Ascending aorta (tissue), 2 donors: ENCODE measurements around the gene ZBTB22. TPM values are rescaled to one million over a fixed set of nuclear protein-coding genes. Genes with fewer than 3 reads are reported as not detected.

Source experiments
- DNase-seq, 2 donors: peaks; one replicate each; pipeline ENCODE4 v3.0.0-alpha.2; 2019; ENCODE audit warnings: low spot score in 2 of 2
- H3K27ac ChIP-seq, 2 donors: fragments of 200-600 bp; sonication (generic); one replicate each; pipeline ENCODE4 v1.5.1; 2016 to 2017; ENCODE audit warnings: mild to moderate bottlenecking in 1 of 2
- H3K27me3 ChIP-seq: fragments of 200-600 bp; sonication (generic); one replicate; pipeline ENCODE4 v1.5.1; 2017
- H3K36me3 ChIP-seq, 2 donors: fragments of 200-600 bp; sonication (generic); one replicate each; pipeline ENCODE4 v1.5.1; 2016
- H3K4me1 ChIP-seq, 2 donors: fragments of 200-600 bp; sonication (generic); one replicate each; pipeline ENCODE4 v1.5.1; 2016 to 2017; ENCODE audit warnings: mild to moderate bottlenecking in 1 of 2
- H3K4me3 ChIP-seq, 2 donors: fragments of 200-600 bp; sonication (generic); one replicate each; pipeline ENCODE4 v1.5.1; 2016 to 2017; ENCODE audit warnings: mild to moderate bottlenecking in 1 of 2
- H3K9me3 ChIP-seq, 2 donors: fragments of 200-600 bp; sonication (generic); one replicate each; pipeline ENCODE4 v1.5.1; 2016
- intact Hi-C: fragments of 100-400 bp; cut with DNase I; formaldehyde crosslinking; loops from one replicate; pipeline ENCODE4 v1.15.1; 2023
- total RNA-seq: library from RNA; depleted of rRNA; stranded (reverse); fragments of >200 nt; gene quantifications from one replicate; pipeline ENCODE4 v1.1.0, GENCODE V29; 2016
- TF ChIP-seq, protein P1 (sequence below), 3 experiments: fragments of 200-600 bp in 2 of 3; fragments of 450-650 bp in 1 of 3; sonication (generic) in 2 of 3; IDR thresholded peaks; one replicate each; pipeline ENCODE4 v1.5.1; 2016 to 2019; ENCODE audit warnings: antibody characterized with exemption in 3 of 3, mild to moderate bottlenecking in 1 of 3, moderate library complexity in 1 of 3

The ZBTB22 gene
- total RNA-seq, 1 donor from 2014 or later, result 35.5 TPM

GRCh38 chr6:33314943-33315792, 2.4 kb downstream of the ZBTB22 start:
- H3K9me3 ChIP-seq, result no peaks in the 10 kb centered on the region
- H3K27ac ChIP-seq, result peak overlapping the region; percentile 87 to 97
- no peak for DNase-seq
- TF ChIP-seq, protein P1, sequence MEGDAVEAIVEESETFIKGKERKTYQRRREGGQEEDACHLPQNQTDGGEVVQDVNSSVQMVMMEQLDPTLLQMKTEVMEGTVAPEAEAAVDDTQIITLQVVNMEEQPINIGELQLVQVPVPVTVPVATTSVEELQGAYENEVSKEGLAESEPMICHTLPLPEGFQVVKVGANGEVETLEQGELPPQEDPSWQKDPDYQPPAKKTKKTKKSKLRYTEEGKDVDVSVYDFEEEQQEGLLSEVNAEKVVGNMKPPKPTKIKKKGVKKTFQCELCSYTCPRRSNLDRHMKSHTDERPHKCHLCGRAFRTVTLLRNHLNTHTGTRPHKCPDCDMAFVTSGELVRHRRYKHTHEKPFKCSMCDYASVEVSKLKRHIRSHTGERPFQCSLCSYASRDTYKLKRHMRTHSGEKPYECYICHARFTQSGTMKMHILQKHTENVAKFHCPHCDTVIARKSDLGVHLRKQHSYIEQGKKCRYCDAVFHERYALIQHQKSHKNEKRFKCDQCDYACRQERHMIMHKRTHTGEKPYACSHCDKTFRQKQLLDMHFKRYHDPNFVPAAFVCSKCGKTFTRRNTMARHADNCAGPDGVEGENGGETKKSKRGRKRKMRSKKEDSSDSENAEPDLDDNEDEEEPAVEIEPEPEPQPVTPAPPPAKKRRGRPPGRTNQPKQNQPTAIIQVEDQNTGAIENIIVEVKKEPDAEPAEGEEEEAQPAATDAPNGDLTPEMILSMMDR (IDR thresholded peaks at IDR 0.05), result no peak
- peak overlapping the region in 1 of 2 donors; percentile 82 for H3K4me3 ChIP-seq
- H3K27me3 ChIP-seq, result no peaks in the 10 kb centered on the region
- peaks cover 17 to 18% of the 10 kb centered on the region in 2 donors for H3K36me3 ChIP-seq
- intact Hi-C loops, result loop anchor here (5.0 to 10.0 kb wide), 2 partner anchors 113 to 1650 kb away; partner anchors contain the start of genes C6orf47, CSNK2B, GPANK1 and HSD17B8
- peaks cover 0 to 41% of the 10 kb centered on the region in 2 donors for H3K4me1 ChIP-seq

- peak overlapping the region; percentile 87 to 97 for H3K27ac ChIP-seq
- TF ChIP-seq, protein P1 (IDR thresholded peaks at IDR 0.05), result no peak
- H3K4me3 ChIP-seq, result peak overlapping the region; percentile 60 to 82
- no peaks in the 10 kb centered on the region for H3K9me3 ChIP-seq
- intact Hi-C loops, result loop anchor here (10.0 kb wide), 1 partner anchor 1650 kb away; the partner anchor contains the start of genes C6orf47, CSNK2B, GPANK1 and LY6G5B
- H3K36me3 ChIP-seq, result peaks cover 11 to 14% of the 10 kb centered on the region in 2 donors
- DNase-seq, result peak in 1 of 2 donors; percentile 87
- no peaks in the 10 kb centered on the region for H3K27me3 ChIP-seq
- peaks cover 0 to 36% of the 10 kb centered on the region in 2 donors for H3K4me1 ChIP-seq
Observed at GRCh38 chr6:33314515-33314942, 3.0 kb downstream of the ZBTB22 start.

DNA sequence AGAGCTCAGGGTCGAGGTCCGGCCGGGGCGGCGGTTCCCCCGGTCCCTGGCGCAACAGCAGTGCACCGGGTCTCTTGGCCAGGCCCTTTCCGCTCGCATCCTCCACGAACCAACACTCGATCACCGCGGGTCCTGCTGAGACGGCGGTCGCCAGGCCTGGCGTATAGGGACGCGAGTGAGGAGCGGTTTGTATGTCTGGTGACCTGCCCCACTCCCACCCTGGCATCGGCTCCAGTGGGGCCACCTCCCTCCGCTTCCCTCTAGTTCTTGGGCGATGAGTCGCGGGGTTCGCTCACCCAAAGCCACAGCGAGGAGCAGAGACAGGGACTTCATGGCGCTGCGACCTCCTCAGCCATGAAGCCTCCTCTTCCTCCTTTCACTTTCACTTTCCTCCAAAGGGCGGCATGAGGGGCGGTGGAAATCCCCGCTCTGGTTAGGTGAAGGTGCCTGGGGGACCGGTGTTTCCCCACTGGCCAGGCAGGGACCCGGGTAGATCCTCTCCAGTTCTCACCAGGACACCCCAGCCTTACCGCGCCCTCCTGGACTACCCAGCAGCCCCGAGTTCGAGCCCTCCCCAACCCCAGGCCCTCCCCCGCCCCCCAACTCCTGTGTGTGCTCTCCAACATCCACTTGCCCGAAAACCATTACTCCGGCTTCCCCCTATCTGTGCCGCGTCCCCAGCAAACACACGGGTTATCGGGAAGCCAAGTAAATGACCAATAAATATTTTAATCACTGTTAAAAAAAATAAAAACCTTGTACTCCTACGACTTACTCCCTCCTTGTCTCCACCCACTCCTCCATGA, 3.6 kb downstream of the ZBTB22 start, which contains the start of gene TAPBP:
TSS of gene TAPBP (minus strand) at position 370 of the 806 bp plus-strand sequence. CDS start at position 333, 37 bp downstream.
- peak in 1 of 2 donors; percentile 78 for DNase-seq
- H3K27me3 ChIP-seq, result no peaks in the 10 kb centered on the region
- H3K36me3 ChIP-seq, result peaks cover 6 to 7% of the 10 kb centered on the region in 2 donors
- intact Hi-C loops, result loop anchor here (2.0 to 10.0 kb wide), 2 partner anchors 15 to 1649 kb away; partner anchors contain the start of genes C6orf47, CSNK2B, GPANK1 and LY6G5B
- peaks cover 0 to 32% of the 10 kb centered on the region in 2 donors for H3K4me1 ChIP-seq
- H3K9me3 ChIP-seq, result no peaks in the 10 kb centered on the region
- H3K4me3 ChIP-seq, result peak within 1 kb of the TSS; percentile 60 to 82
- H3K27ac ChIP-seq, result peak within 1 kb of the TSS; percentile 87 to 97
- TF ChIP-seq, protein P1 (IDR thresholded peaks at IDR 0.05), result no peak

GRCh38 chr6:33313105-33313708, 4.3 kb downstream of the ZBTB22 start:
- peaks cover 0 to 25% of the 10 kb centered on the region in 2 donors for H3K4me1 ChIP-seq
- peaks cover 5% of the 10 kb centered on the region in 2 donors for H3K36me3 ChIP-seq
- H3K27ac ChIP-seq, result peak overlapping the region; percentile 87 to 97
- H3K4me3 ChIP-seq, result peak overlapping the region; percentile 60 to 82
- H3K27me3 ChIP-seq, result no peaks in the 10 kb centered on the region
- H3K9me3 ChIP-seq, result no peaks in the 10 kb centered on the region
- TF ChIP-seq, protein P1 (IDR thresholded peaks at IDR 0.05), result no peak
- intact Hi-C loops, result loop anchor here (2.0 to 10.0 kb wide), 2 partner anchors 14 to 1648 kb away; partner anchors contain the start of genes C6orf47, CSNK2B, GPANK1 and LY6G5B
- DNase-seq, result peak in 1 of 2 donors; percentile 80
